PC-9 (cell line): Measurements from ENCODE around the gene EXOC4.

ENCODE experiments used
- EZH2 ChIP-seq: fragments of 200-600 bp; sonication (generic); IDR thresholded peaks from 2 replicates; pipeline ENCODE4 v1.8.0; 2017; ENCODE audit warnings: antibody characterized with exemption, low read depth
- TF ChIP-seq, protein P1 (sequence below): fragments of 200-600 bp; sonication (generic); conservative IDR thresholded peaks from 2 replicates; pipeline ENCODE4 v1.6.1; 2017; ENCODE audit warnings: mixed run types, antibody characterized with exemption, mild to moderate bottlenecking, moderate library complexity

DNA sequence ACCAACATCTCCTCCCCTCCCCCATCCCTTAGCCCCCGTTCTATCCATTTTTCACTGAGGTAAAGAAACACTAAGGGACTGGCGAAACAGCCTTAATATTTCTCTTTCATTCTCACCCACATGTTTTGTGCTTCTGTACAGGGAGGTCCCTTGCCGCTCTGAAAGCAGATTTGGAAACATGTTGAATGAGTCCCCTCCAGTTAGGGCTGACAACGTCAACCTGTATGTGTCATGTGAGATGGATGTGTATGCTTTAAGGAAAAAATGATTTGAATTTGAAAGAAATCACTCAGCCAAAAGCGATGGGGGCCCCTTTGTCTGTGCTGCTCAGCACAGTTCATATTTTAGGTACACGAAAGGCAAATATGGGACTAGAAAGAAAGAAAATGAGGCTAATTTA, 560.0 kb downstream of the EXOC4 start:
- TF ChIP-seq, protein P1, sequence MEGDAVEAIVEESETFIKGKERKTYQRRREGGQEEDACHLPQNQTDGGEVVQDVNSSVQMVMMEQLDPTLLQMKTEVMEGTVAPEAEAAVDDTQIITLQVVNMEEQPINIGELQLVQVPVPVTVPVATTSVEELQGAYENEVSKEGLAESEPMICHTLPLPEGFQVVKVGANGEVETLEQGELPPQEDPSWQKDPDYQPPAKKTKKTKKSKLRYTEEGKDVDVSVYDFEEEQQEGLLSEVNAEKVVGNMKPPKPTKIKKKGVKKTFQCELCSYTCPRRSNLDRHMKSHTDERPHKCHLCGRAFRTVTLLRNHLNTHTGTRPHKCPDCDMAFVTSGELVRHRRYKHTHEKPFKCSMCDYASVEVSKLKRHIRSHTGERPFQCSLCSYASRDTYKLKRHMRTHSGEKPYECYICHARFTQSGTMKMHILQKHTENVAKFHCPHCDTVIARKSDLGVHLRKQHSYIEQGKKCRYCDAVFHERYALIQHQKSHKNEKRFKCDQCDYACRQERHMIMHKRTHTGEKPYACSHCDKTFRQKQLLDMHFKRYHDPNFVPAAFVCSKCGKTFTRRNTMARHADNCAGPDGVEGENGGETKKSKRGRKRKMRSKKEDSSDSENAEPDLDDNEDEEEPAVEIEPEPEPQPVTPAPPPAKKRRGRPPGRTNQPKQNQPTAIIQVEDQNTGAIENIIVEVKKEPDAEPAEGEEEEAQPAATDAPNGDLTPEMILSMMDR: no peak
- TF ChIP-seq EZH2: no peak
